Stimulated activated CD4-positive, alpha-beta T cell treated with anti-CD3 and anti-CD28 coated beads, Interleukin-1b, Interleukin-23, amount 100 ng/mL, for 24 hours (primary cell): Measurements from ENCODE around the gene CLEC12A.

Experiments
- DNase-seq, 4 experiments: peaks; one replicate each; pipeline ENCODE4 v3.0.0-alpha.2; 2020; ENCODE audit warnings: low read depth in 4 of 4, low spot score in 1 of 4

CLEC12A gene

GRCh38 chr12:10033783-10034545 lies 62.8 kb downstream of the CLEC12A start:
- no peak for DNase-seq
